ENCODE measurements around the gene VIPR2. TPM values are rescaled to one million over a fixed set of nuclear protein-coding genes. Genes with fewer than 3 reads are reported as not detected.

Gene VIPR2
- total RNA-seq, 4 donors from 2014 or later, result 1.8 to 3.7 (median 2.7) TPM

GRCh38 chr7:159091480-159092475 lies 52.9 kb downstream of the VIPR2 start:
- DNase-seq, result peak; percentile 4
- Histone ChIP-seq H3K27me3 (no peaks in the 10 kb centered on the region), H3K9me3 (no peaks in the 10 kb centered on the region), H3K27ac (no peak overlapping the region), H3K36me3 (no peaks in the 10 kb centered on the region), H3K4me1 (no peaks in the 10 kb centered on the region), H3K4me3 (no peak overlapping the region)
- WGBS, 2 donors (ENCODE audit: low coverage in 1 of 2), result 76 to 85% methylated on average over 9 to 25 of the region's 31 CpGs
- intact Hi-C loops (cut with DNase I; ENCODE audit: low total_unique reads) (no loop called here), in situ Hi-C loops (cut with MboI; ENCODE audit: low pct_ligation_motif_present in 1 of 4, low pct_unique_long_range_greater_than_20kb in 1 of 4, low sequenced_read_pairs in 3 of 4) (no loop called here)
- TF ChIP-seq EP300 (IDR thresholded peaks at IDR 0.05; ENCODE audit: low read depth), result no peak
- TF ChIP-seq CTCF (IDR thresholded peaks at IDR 0.05), result no peak
- no peak for TF ChIP-seq POLR2A (IDR thresholded peaks at IDR 0.05)
- no peak for TF ChIP-seq POLR2AphosphoS5 (IDR thresholded peaks at IDR 0.05)

GRCh38 chr7:159091041-159091440 lies 53.6 kb downstream of the VIPR2 start:
- H3K4me1 ChIP-seq, result no peaks in the 10 kb centered on the region
- no peak overlapping the region for H3K27ac ChIP-seq
- no peaks in the 10 kb centered on the region for H3K27me3 ChIP-seq
- intact Hi-C loops (cut with DNase I; ENCODE audit: low total_unique reads) (no loop called here), in situ Hi-C loops (cut with MboI; ENCODE audit: low pct_ligation_motif_present in 1 of 4, low pct_unique_long_range_greater_than_20kb in 1 of 4, low sequenced_read_pairs in 3 of 4) (no loop called here)
- no peak for DNase-seq
- H3K9me3 ChIP-seq, result no peaks in the 10 kb centered on the region
- H3K36me3 ChIP-seq, result no peaks in the 10 kb centered on the region
- no peak for TF ChIP-seq POLR2A (IDR thresholded peaks at IDR 0.05)
- TF ChIP-seq CTCF (IDR thresholded peaks at IDR 0.05), result no peak
- TF ChIP-seq POLR2AphosphoS5 (IDR thresholded peaks at IDR 0.05), result no peak
- no peak for TF ChIP-seq EP300 (IDR thresholded peaks at IDR 0.05; ENCODE audit: low read depth)
- 83 to 100% methylated on average over 1 to 13 of the region's 13 CpGs for WGBS, 2 donors (ENCODE audit: low coverage in 1 of 2)
- H3K4me3 ChIP-seq, result no peak overlapping the region

GRCh38 chr7:159088016-159088865 lies 56.4 kb downstream of the VIPR2 start:
- H3K27ac ChIP-seq, result no peak overlapping the region
- H3K4me3 ChIP-seq, result no peak overlapping the region
- in situ Hi-C loops (cut with MboI; ENCODE audit: low pct_ligation_motif_present in 1 of 4, low pct_unique_long_range_greater_than_20kb in 1 of 4, low sequenced_read_pairs in 3 of 4) (no loop called here), intact Hi-C loops (cut with DNase I; ENCODE audit: low total_unique reads) (no loop called here)
- no peaks in the 10 kb centered on the region for H3K4me1 ChIP-seq
- DNase-seq, result peak; percentile 2
- H3K27me3 ChIP-seq, result no peaks in the 10 kb centered on the region
- 77% methylated on average over 18 of the region's 18 CpGs; no CpG with 5 or more reads in 1 of the 2 donors for WGBS, 2 donors (ENCODE audit: low coverage in 1 of 2)
- TF ChIP-seq POLR2A (IDR thresholded peaks at IDR 0.05) (no peak), POLR2AphosphoS5 (IDR thresholded peaks at IDR 0.05) (no peak), CTCF (IDR thresholded peaks at IDR 0.05) (no peak)
- no peaks in the 10 kb centered on the region for H3K9me3 ChIP-seq
- H3K36me3 ChIP-seq, result no peaks in the 10 kb centered on the region

GRCh38 chr7:159086301-159086925 lies 58.3 kb downstream of the VIPR2 start:
- DNase-seq, result peak; percentile 1
- no peaks in the 10 kb centered on the region for H3K4me1 ChIP-seq
- intact Hi-C loops (cut with DNase I; ENCODE audit: low total_unique reads) (no loop called here), in situ Hi-C loops (cut with MboI; ENCODE audit: low pct_ligation_motif_present in 1 of 4, low pct_unique_long_range_greater_than_20kb in 1 of 4, low sequenced_read_pairs in 3 of 4) (no loop called here)
- no peak overlapping the region for H3K4me3 ChIP-seq
- H3K9me3 ChIP-seq, result no peaks in the 10 kb centered on the region
- no peak for TF ChIP-seq POLR2AphosphoS5 (IDR thresholded peaks at IDR 0.05)
- TF ChIP-seq CTCF (IDR thresholded peaks at IDR 0.05), result no peak
- no peak for TF ChIP-seq EP300 (IDR thresholded peaks at IDR 0.05; ENCODE audit: low read depth)
- no peak for TF ChIP-seq POLR2A (IDR thresholded peaks at IDR 0.05)
- 60 to 84% methylated on average over 1 to 10 of the region's 10 CpGs for WGBS, 2 donors (ENCODE audit: low coverage in 1 of 2)
- H3K36me3 ChIP-seq, result no peaks in the 10 kb centered on the region
- no peak overlapping the region for H3K27ac ChIP-seq
- H3K27me3 ChIP-seq, result no peaks in the 10 kb centered on the region
